A549 (cell line): ENCODE measurements around the gene BID. TPM values are rescaled to one million over a fixed set of nuclear protein-coding genes. Genes with fewer than 3 reads are reported as not detected.
A peak's percentile ranks its signal among the peaks of the same experiment; 100 is the strongest.

Experiments
- ATAC-seq, 2 experiments: fragments of 200-7000 bp in 1 of 2; fragments of >200 bp in 1 of 2; cut with Nextera tagmentation in 1 of 2; cut with Tn5 transposase in 1 of 2; 3 replicates each; pipeline versions ENCODE4 v1.8.0 to v1.9.1; 2018 to 2020; ENCODE audit warnings: mild to moderate bottlenecking in 1 of 2, moderate library complexity in 1 of 2
- CTCF ChIA-PET: fragments of 300-600 bp; sonication (Branson Sonifier 250); formaldehyde crosslinking; extraction: SDS; loops from one replicate; lab custom pipeline; 2021; ENCODE audit warnings: antibody characterized with exemption, inconsistent platforms; lab: Yijun Ruan, JAX
- POLR2A ChIA-PET: fragments of 350-600 bp; formaldehyde crosslinking; extraction: SDS; loops from one replicate; lab custom pipeline; 2021; ENCODE audit warnings: antibody characterized with exemption, inconsistent platforms; lab: Yijun Ruan, JAX
- DNase-seq, 2 experiments: peaks; one replicate each; pipeline versions ENCODE4 v3.0.0 to v3.0.0-alpha.2; 2011 to 2016; ENCODE audit warnings: low read depth in 1 of 2, low spot score in 1 of 2
- FAIRE-seq: peaks from 2 replicates; lab custom pipeline; 2011; peaks lifted over from hg19 to GRCh38; lab: Jason Lieb, UNC
- H3K27ac ChIP-seq, 2 experiments: fragments of >200 bp; sonication (Bioruptor Twin); formaldehyde crosslinking; 3 replicates each; pipeline ENCODE4 v1.5.1; 2016 to 2017
- H3K4me1 ChIP-seq: fragments of >200 bp; sonication (Bioruptor Twin); formaldehyde crosslinking; 3 replicates; pipeline ENCODE4 v1.6.1; 2016
- H3K4me2 ChIP-seq: fragments of >200 bp; sonication (Bioruptor Twin); formaldehyde crosslinking; 3 replicates; pipeline ENCODE4 v1.6.1; 2016
- H3K4me3 ChIP-seq: fragments of >200 bp; sonication (Bioruptor Twin); formaldehyde crosslinking; 3 replicates; pipeline ENCODE4 v1.5.1; 2016
- H3K9me3 ChIP-seq: fragments of >200 bp; sonication (Bioruptor Twin); formaldehyde crosslinking; 3 replicates; pipeline ENCODE4 v1.6.1; 2016
- CEBPB ChIP-seq, 2 experiments: fragments of >200 bp in 1 of 2; sonication (Bioruptor Twin) in 1 of 2; formaldehyde crosslinking in 1 of 2; IDR thresholded peaks; 2 replicates each; pipeline ENCODE4 v1.6.1; 2012 to 2016
- EP300 ChIP-seq, 2 experiments: fragments of >200 bp; sonication (Bioruptor Twin); formaldehyde crosslinking; IDR thresholded peaks; 2 replicates in 1 of 2; 3 replicates in 1 of 2; pipeline ENCODE4 v1.6.1; 2016 to 2017
- FOSL2 ChIP-seq, 2 experiments: fragments of 450-650 bp in 1 of 2; fragments of >200 bp in 1 of 2; sonication (Bioruptor Twin) in 1 of 2; formaldehyde crosslinking; IDR thresholded peaks; 2 replicates each; pipeline versions ENCODE4 v1.5.0 to v1.6.1; 2016 to 2020; ENCODE audit warnings: mild to moderate bottlenecking in 1 of 2, moderate library complexity in 1 of 2
- HEYL ChIP-seq: fragments of 250-450 bp; sonication (Bioruptor Pico); IDR thresholded peaks from 2 replicates; pipeline ENCODE4 v1.8.0; 2021; ENCODE audit warnings: mild to moderate bottlenecking, moderate library complexity
- JUN ChIP-seq, 2 experiments: fragments of >200 bp; sonication (Bioruptor Twin); formaldehyde crosslinking; IDR thresholded peaks; 2 replicates in 1 of 2; 3 replicates in 1 of 2; pipeline ENCODE4 v1.6.1; 2016 to 2017
- MAFK ChIP-seq: fragments of 450-650 bp; IDR thresholded peaks from 2 replicates; pipeline ENCODE4 v1.6.1; 2014; ENCODE audit not compliant: partially characterized antibody
- MYC ChIP-seq: IDR thresholded peaks from 2 replicates; pipeline ENCODE4 v1.6.1; 2012; ENCODE audit warnings: mild to moderate bottlenecking, inconsistent platforms, low read length, improper control_type of control experiment, borderline replicate concordance
- RAD21 ChIP-seq, 2 experiments: fragments of >200 bp in 1 of 2; sonication (Bioruptor Twin) in 1 of 2; formaldehyde crosslinking in 1 of 2; IDR thresholded peaks in 1 of 2; conservative IDR thresholded peaks in 1 of 2; 2 replicates in 1 of 2; 3 replicates in 1 of 2; pipeline ENCODE4 v1.6.1; 2012 to 2018; ENCODE audit warnings: inconsistent platforms in 1 of 2
- RARB ChIP-seq: fragments of 250-450 bp; sonication (Bioruptor Pico); IDR thresholded peaks from 2 replicates; pipeline ENCODE4 v1.8.0; 2021; ENCODE audit warnings: mild to moderate bottlenecking, moderate library complexity
- RFX5 ChIP-seq: fragments of 450-650 bp; IDR thresholded peaks from 2 replicates; pipeline ENCODE4 v1.7.1; 2014; ENCODE audit warnings: antibody characterized with exemption, mild to moderate bottlenecking, moderate library complexity
- WGBS: methylation state at CpG from one replicate; pipeline ENCODE4 v1.1.6; 2017; ENCODE audit errors: missing lambda C conversion rate; 5-methylcytosine and 5-hydroxymethylcytosine counted together
- polyA plus RNA-seq, 4 experiments: library from polyadenylated mRNA; depleted of rRNA in 3 of 4; stranded (reverse); fragments of >200 nt; fragmentation: RNase III in 1 of 4; extraction: RNeasy Plus Mini Kit Qiagen cat#74134 plus additional on column Dnase treatment in 1 of 4; gene quantifications; 2 replicates in 3 of 4; 3 replicates in 1 of 4; pipeline ENCODE4 v1.2.3, GENCODE V29; 2011 to 2017
- TF ChIP-seq, protein P1 (sequence below): fragments of 450-650 bp; IDR thresholded peaks from 2 replicates; pipeline ENCODE4 v1.6.1; 2014; ENCODE audit warnings: antibody characterized with exemption
- TF ChIP-seq, protein P2 (sequence below): IDR thresholded peaks from 2 replicates; pipeline ENCODE4 v1.6.1; 2012
- TF ChIP-seq, protein P3 (sequence below): fragments of >200 bp; sonication (Bioruptor Twin); formaldehyde crosslinking; IDR thresholded peaks from 3 replicates; pipeline ENCODE4 v1.5.1; 2016
- TF ChIP-seq, protein P4 (sequence below): fragments of 150-350 bp; IDR thresholded peaks from 2 replicates; pipeline ENCODE4 v1.6.1; 2014; ENCODE audit warnings: low read depth, mild to moderate bottlenecking, low read length

Gene BID
- polyA plus RNA-seq, 2 of the 4 experiments (the other 2 are of a cell fraction): 50.8 to 56.6 TPM

DNA sequence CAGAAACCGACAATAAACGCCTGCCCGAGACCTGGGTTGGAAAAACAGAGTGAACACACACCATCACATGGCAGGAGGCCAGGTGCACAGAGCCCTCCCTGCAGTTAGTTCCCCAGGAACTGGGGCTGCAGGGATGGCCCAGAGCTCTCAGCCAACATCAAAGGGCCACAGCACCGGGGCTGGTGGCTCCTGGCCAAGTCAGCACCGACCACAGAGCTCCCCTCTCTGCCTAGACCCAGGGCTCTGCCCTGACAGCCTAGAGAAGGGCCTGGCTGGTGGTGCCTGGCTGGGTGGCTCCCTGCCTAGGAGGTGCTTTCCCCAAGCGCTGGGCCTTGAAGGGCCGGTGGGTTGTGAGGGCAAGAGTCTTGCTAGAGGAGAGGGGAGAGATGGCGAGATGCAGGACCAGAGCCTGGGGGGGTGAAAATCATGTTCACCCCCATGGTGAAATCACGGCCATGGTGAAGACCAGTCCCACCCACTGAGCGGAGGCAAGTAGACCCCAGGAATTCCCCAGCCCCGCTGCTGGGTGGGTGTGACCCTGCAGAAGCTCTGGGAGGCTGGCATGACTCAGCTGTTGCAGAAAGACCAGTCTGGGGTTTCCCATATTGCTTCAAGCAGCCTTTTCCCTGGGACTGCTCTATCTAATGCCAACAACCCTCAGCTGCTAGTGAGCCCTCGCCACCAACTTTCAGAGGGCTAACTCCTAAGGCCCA, 7.2 kb upstream of the BID start:
- peaks cover 24% of the 10 kb centered on the region for H3K4me1 ChIP-seq
- FAIRE-seq (no peak), DNase-seq (peak; percentile 61 to 68), ATAC-seq (peak; percentile 67 to 80)
- no peak overlapping the region for H3K4me3 ChIP-seq
- H3K27ac ChIP-seq: peak overlapping the region; percentile 73 to 81
- WGBS: 38% methylated on average over 8 of the region's 12 CpGs
- CTCF ChIA-PET: interaction anchor here (0.8 to 1.7 kb wide), 4 partner anchors 9 to 223 kb away, joined by 3 to 8 read pairs (median 4); no protein-coding TSS in a partner anchor
- POLR2A ChIA-PET: no interaction called here
- H3K9me3 ChIP-seq: no peaks in the 10 kb centered on the region
- TF ChIP-seq FOSL2 (IDR thresholded peaks at IDR 0.05) (no peak), FOSL2 (CRISPR knock-in tag; IDR thresholded peaks at IDR 0.05) (peak; percentile 65), RAD21 (conservative IDR thresholded peaks at IDR 0.05 in 1 of 2, IDR thresholded peaks at IDR 0.05 in 1 of 2) (no peak), MAFK (peak; percentile 59), JUN (IDR thresholded peaks at IDR 0.05) (0 out of 5 replicates have a peak, but pooled peaks of 1 of the 2 experiments have one; percentile 34)
- H3K4me2 ChIP-seq: peak overlapping the region; percentile 64

DNA sequence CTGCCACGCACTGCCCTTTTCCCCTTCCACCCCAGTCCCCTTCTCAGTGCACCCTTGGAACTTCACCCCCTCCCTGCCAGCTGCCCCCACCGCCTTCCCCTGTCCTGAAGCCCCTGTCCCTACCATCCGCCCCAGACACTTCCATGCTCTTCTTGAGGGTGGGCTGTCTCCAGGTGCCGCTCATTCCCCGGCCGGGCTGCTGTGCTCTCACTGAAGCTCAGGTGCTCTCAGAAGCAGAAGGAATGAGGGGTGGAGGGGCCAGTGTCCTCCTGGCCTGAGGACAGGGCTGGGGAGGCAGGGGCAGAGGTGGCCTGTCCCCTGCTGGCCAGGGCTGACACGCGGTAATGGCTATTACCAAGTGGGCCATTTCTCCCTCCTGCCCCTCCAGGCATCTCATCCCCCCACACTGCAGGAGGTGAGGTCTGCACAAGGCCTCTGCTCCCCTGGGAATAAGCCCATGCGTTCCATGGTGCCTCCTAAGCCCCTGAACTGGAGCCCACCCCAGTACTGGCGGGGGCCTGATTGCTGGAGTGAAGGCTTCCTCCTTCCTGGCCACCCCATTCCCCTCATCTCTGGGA, 6.6 kb upstream of the BID start:
- FAIRE-seq (no peak), ATAC-seq (no peak), DNase-seq (no peak)
- CTCF ChIA-PET: interaction anchor here (1.1 to 2.9 kb wide), 3 partner anchors 8 to 39 kb away, joined by 4 to 18 read pairs (median 8); no protein-coding TSS in a partner anchor
- H3K4me3 ChIP-seq: no peak overlapping the region
- H3K9me3 ChIP-seq: no peaks in the 10 kb centered on the region
- 100% methylated on average over 1 of the region's 10 CpGs for WGBS
- H3K4me1 ChIP-seq: peaks cover 21% of the 10 kb centered on the region
- no peak for TF ChIP-seq JUN (IDR thresholded peaks at IDR 0.05)
- TF ChIP-seq RARB: no peak
- TF ChIP-seq, protein P1, sequence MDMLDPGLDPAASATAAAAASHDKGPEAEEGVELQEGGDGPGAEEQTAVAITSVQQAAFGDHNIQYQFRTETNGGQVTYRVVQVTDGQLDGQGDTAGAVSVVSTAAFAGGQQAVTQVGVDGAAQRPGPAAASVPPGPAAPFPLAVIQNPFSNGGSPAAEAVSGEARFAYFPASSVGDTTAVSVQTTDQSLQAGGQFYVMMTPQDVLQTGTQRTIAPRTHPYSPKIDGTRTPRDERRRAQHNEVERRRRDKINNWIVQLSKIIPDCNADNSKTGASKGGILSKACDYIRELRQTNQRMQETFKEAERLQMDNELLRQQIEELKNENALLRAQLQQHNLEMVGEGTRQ: no peak
- TF ChIP-seq MYC: no peak
- TF ChIP-seq, protein P2, sequence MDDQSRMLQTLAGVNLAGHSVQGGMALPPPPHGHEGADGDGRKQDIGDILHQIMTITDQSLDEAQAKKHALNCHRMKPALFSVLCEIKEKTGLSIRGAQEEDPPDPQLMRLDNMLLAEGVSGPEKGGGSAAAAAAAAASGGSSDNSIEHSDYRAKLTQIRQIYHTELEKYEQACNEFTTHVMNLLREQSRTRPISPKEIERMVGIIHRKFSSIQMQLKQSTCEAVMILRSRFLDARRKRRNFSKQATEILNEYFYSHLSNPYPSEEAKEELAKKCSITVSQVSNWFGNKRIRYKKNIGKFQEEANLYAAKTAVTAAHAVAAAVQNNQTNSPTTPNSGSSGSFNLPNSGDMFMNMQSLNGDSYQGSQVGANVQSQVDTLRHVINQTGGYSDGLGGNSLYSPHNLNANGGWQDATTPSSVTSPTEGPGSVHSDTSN: no peak
- TF ChIP-seq, protein P3, sequence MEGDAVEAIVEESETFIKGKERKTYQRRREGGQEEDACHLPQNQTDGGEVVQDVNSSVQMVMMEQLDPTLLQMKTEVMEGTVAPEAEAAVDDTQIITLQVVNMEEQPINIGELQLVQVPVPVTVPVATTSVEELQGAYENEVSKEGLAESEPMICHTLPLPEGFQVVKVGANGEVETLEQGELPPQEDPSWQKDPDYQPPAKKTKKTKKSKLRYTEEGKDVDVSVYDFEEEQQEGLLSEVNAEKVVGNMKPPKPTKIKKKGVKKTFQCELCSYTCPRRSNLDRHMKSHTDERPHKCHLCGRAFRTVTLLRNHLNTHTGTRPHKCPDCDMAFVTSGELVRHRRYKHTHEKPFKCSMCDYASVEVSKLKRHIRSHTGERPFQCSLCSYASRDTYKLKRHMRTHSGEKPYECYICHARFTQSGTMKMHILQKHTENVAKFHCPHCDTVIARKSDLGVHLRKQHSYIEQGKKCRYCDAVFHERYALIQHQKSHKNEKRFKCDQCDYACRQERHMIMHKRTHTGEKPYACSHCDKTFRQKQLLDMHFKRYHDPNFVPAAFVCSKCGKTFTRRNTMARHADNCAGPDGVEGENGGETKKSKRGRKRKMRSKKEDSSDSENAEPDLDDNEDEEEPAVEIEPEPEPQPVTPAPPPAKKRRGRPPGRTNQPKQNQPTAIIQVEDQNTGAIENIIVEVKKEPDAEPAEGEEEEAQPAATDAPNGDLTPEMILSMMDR: no peak
- TF ChIP-seq CEBPB (IDR thresholded peaks at IDR 0.05): no peak
- no peak for TF ChIP-seq MAFK
- TF ChIP-seq, protein P4, sequence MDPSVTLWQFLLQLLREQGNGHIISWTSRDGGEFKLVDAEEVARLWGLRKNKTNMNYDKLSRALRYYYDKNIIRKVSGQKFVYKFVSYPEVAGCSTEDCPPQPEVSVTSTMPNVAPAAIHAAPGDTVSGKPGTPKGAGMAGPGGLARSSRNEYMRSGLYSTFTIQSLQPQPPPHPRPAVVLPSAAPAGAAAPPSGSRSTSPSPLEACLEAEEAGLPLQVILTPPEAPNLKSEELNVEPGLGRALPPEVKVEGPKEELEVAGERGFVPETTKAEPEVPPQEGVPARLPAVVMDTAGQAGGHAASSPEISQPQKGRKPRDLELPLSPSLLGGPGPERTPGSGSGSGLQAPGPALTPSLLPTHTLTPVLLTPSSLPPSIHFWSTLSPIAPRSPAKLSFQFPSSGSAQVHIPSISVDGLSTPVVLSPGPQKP: no peak
- TF ChIP-seq HEYL (CRISPR knock-in tag): no peak
- no peak for TF ChIP-seq EP300 (IDR thresholded peaks at IDR 0.05)
- TF ChIP-seq RFX5: no peak
- TF ChIP-seq, all 56 proteins: peak for 0
- peak overlapping the region; percentile 73 to 81 for H3K27ac ChIP-seq
- peak overlapping the region; percentile 64 for H3K4me2 ChIP-seq
- POLR2A ChIA-PET: no interaction called here
